Hepatocyte (in vitro differentiated cells): ENCODE results near the gene WNT7A. TPM values are rescaled to one million over a fixed set of nuclear protein-coding genes. Genes with fewer than 3 reads are reported as not detected.

ENCODE experiments used
- DNase-seq: peaks from one replicate; pipeline ENCODE4 v3.0.0-alpha.2; 2016; ENCODE audit warnings: low spot score
- H2AFZ ChIP-seq: fragments of 200-600 bp; sonication (generic); 2 replicates; pipeline ENCODE4 v1.6.0; 2016; ENCODE audit warnings: antibody characterized with exemption, mild to moderate bottlenecking
- H3K27ac ChIP-seq: fragments of 200-600 bp; sonication (generic); 2 replicates; pipeline ENCODE4 v1.5.1; 2016; ENCODE audit warnings: mild to moderate bottlenecking
- H3K27me3 ChIP-seq: fragments of 200-600 bp; sonication (generic); 2 replicates; pipeline ENCODE4 v1.6.1; 2016
- H3K36me3 ChIP-seq: fragments of 200-600 bp; sonication (generic); replicated peaks from 2 replicates; pipeline ENCODE4 v1.5.1; 2016; ENCODE audit warnings: low read depth; ENCODE audit not compliant: insufficient read depth
- H3K4me1 ChIP-seq: fragments of 200-600 bp; sonication (generic); 2 replicates; pipeline ENCODE4 v1.5.1; 2016; ENCODE audit warnings: mild to moderate bottlenecking, moderate library complexity; ENCODE audit not compliant: insufficient read depth
- H3K4me2 ChIP-seq: fragments of 200-600 bp; sonication (generic); 2 replicates; pipeline ENCODE4 v1.6.0; 2016
- H3K4me3 ChIP-seq: fragments of 200-600 bp; sonication (generic); 2 replicates; pipeline ENCODE4 v1.5.1; 2016; ENCODE audit warnings: mild to moderate bottlenecking
- H3K79me2 ChIP-seq: fragments of 200-600 bp; sonication (generic); 2 replicates; pipeline ENCODE4 v1.6.0; 2017; ENCODE audit warnings: mild to moderate bottlenecking
- H3K9me2 ChIP-seq: fragments of 200-600 bp; sonication (generic); replicated peaks from 2 replicates; pipeline ENCODE4 v1.6.0; 2017; ENCODE audit warnings: mild to moderate bottlenecking; ENCODE audit not compliant: insufficient read depth
- H3K9me3 ChIP-seq: fragments of 200-600 bp; sonication (generic); 2 replicates; pipeline ENCODE4 v1.5.1; 2016; ENCODE audit warnings: low read depth, mild to moderate bottlenecking
- H4K20me1 ChIP-seq: fragments of 200-600 bp; sonication (generic); 2 replicates; pipeline ENCODE4 v1.6.0; 2016; ENCODE audit warnings: mild to moderate bottlenecking; ENCODE audit not compliant: insufficient read depth, poor library complexity, severe bottlenecking
- CTCF ChIP-seq: fragments of 200-600 bp; sonication (generic); IDR thresholded peaks from 2 replicates; pipeline ENCODE4 v1.5.1; 2016; ENCODE audit warnings: antibody characterized with exemption, mild to moderate bottlenecking; ENCODE audit not compliant: poor library complexity
- EZH2 ChIP-seq: fragments of 200-600 bp; sonication (generic); IDR thresholded peaks from 2 replicates; pipeline ENCODE4 v1.6.1; 2016; ENCODE audit warnings: antibody characterized with exemption, mild to moderate bottlenecking, borderline replicate concordance
- EZH2phosphoT487 ChIP-seq: fragments of 200-600 bp; sonication (generic); IDR thresholded peaks from one replicate; pipeline ENCODE4 v1.6.1; 2018; ENCODE audit warnings: antibody characterized with exemption, mild to moderate bottlenecking, low read depth, moderate library complexity; ENCODE audit not compliant: unreplicated experiment, severe bottlenecking
- WGBS: methylation state at CpG from one replicate; pipeline ENCODE4 v1.1.6; 2016; ENCODE audit warnings: low lambda C conversion rate; ENCODE audit errors: missing lambda C conversion rate; 5-methylcytosine and 5-hydroxymethylcytosine counted together
- polyA plus RNA-seq: library from polyadenylated mRNA; unstranded; fragments of >200 nt; fragmentation: Nextera tagmentation; extraction: Ambion mirVana; gene quantifications from 2 replicates; pipeline ENCODE4 v1.2.1, GENCODE V29; 2016
- total RNA-seq: library from RNA; depleted of rRNA; stranded (reverse); fragments of >200 nt; gene quantifications from 2 replicates; pipeline ENCODE4 v1.2.3, GENCODE V29; 2014

WNT7A gene
- total and polyA plus RNA-seq, 2 experiments from 2014 or later = 0.04 to 0.13 TPM

- Histone ChIP-seq H3K4me3 (no peak overlapping the region), H3K27ac (no peak overlapping the region), H2AFZ (no peak overlapping the region), H3K36me3 (no peaks in the 10 kb centered on the region), H3K4me2 (no peak overlapping the region), H3K9me2 (no peaks in the 10 kb centered on the region), H3K4me1 (no peaks in the 10 kb centered on the region), H3K27me3 (peaks cover 18% of the 10 kb centered on the region), H4K20me1 (no peaks in the 10 kb centered on the region), H3K79me2 (no peaks in the 10 kb centered on the region), H3K9me3 (no peaks in the 10 kb centered on the region)
- DNase-seq = no peak
- TF ChIP-seq EZH2phosphoT487 (no peak), EZH2 (no peak), CTCF (no peak)
- 82% methylated on average over 4 of the region's 4 CpGs for WGBS
Measured at GRCh38 chr3:13865106-13865505, 14.8 kb downstream of the WNT7A start.

GRCh38 chr3:13863965-13864595 is 15.8 kb downstream of the WNT7A start:
- DNase-seq = no peak
- WGBS = 77% methylated on average over 10 of the region's 10 CpGs
- Histone ChIP-seq H3K27ac (no peak overlapping the region), H2AFZ (no peak overlapping the region), H3K4me2 (no peak overlapping the region), H3K79me2 (no peaks in the 10 kb centered on the region), H3K9me3 (no peaks in the 10 kb centered on the region), H4K20me1 (no peaks in the 10 kb centered on the region), H3K4me3 (no peak overlapping the region), H3K9me2 (no peaks in the 10 kb centered on the region), H3K27me3 (peaks cover 18% of the 10 kb centered on the region), H3K36me3 (no peaks in the 10 kb centered on the region), H3K4me1 (no peaks in the 10 kb centered on the region)
- TF ChIP-seq EZH2phosphoT487 (no peak), CTCF (no peak), EZH2 (no peak)

GRCh38 chr3:13863382-13863952 is 16.4 kb downstream of the WNT7A start:
- Histone ChIP-seq H4K20me1 (no peaks in the 10 kb centered on the region), H3K4me1 (no peaks in the 10 kb centered on the region), H3K36me3 (no peaks in the 10 kb centered on the region), H3K4me2 (no peak overlapping the region), H3K4me3 (no peak overlapping the region), H3K9me3 (no peaks in the 10 kb centered on the region), H3K79me2 (no peaks in the 10 kb centered on the region), H2AFZ (no peak overlapping the region), H3K9me2 (no peaks in the 10 kb centered on the region), H3K27me3 (peaks cover 18% of the 10 kb centered on the region), H3K27ac (no peak overlapping the region)
- no peak for DNase-seq
- 85% methylated on average over 6 of the region's 6 CpGs for WGBS
- TF ChIP-seq EZH2phosphoT487 (no peak), EZH2 (no peak), CTCF (no peak)
